Left ventricle myocardium inferior (tissue), 1 donor: ENCODE results near the gene EMP1. TPM values are rescaled to one million over a fixed set of nuclear protein-coding genes. Genes with fewer than 3 reads are reported as not detected.

Experiments used
- DNase-seq: peaks from one replicate; pipeline ENCODE4 v3.0.0-alpha.2; 2020
- H3K27ac ChIP-seq: fragments of 200-600 bp; replicated peaks from 2 replicates; pipeline ENCODE4 v1.8.0; 2021
- H3K27me3 ChIP-seq: fragments of 200-600 bp; 2 replicates; pipeline ENCODE4 v1.8.0; 2021; ENCODE audit warnings: low read depth
- H3K36me3 ChIP-seq: fragments of 200-600 bp; 2 replicates; pipeline ENCODE4 v1.8.0; 2021
- H3K4me1 ChIP-seq: fragments of 200-600 bp; 2 replicates; pipeline ENCODE4 v1.8.0; 2021
- H3K4me3 ChIP-seq: fragments of 200-600 bp; 2 replicates; pipeline ENCODE4 v1.8.0; 2021; ENCODE audit warnings: mild to moderate bottlenecking, moderate library complexity
- H3K9me3 ChIP-seq: fragments of 200-600 bp; replicated peaks from 2 replicates; pipeline ENCODE4 v1.8.0; 2021
- CTCF ChIP-seq: fragments of 200-600 bp; IDR thresholded peaks from 2 replicates; pipeline ENCODE4 v1.8.0; 2021; ENCODE audit warnings: antibody characterized with exemption, mild to moderate bottlenecking, borderline replicate concordance
- intact Hi-C: fragments of 100-400 bp; cut with micrococcal nuclease; formaldehyde crosslinking; loops from one replicate; pipeline ENCODE4 v1.11.0; 2022
- total RNA-seq: library from RNA; stranded (reverse); fragmentation: NEBNext Ultra II Directional; extraction: Animal tissue kit (Norgen Biotek cat#: 25700); gene quantifications from one replicate; pipeline ENCODE4 v1.2.1, GENCODE V29; 2021
- donor health status: DM: no; HTN: yes; CAD: no; lungs with severe emphysema.

Gene EMP1
- total RNA-seq, 1 donor from 2014 or later, result 90.5 TPM

- no peak for DNase-seq
- Histone ChIP-seq H3K27me3 (peaks cover 8% of the 10 kb centered on the region), H3K4me3 (no peak overlapping the region), H3K27ac (no peak overlapping the region), H3K4me1 (peaks cover 15% of the 10 kb centered on the region), H3K9me3 (no peaks in the 10 kb centered on the region), H3K36me3 (no peaks in the 10 kb centered on the region)
- TF ChIP-seq CTCF, result no peak
- intact Hi-C loops, result no loop called here
These were observed 12.9 kb upstream of the EMP1 start for GRCh38 chr12:13183620-13184019.

DNA sequence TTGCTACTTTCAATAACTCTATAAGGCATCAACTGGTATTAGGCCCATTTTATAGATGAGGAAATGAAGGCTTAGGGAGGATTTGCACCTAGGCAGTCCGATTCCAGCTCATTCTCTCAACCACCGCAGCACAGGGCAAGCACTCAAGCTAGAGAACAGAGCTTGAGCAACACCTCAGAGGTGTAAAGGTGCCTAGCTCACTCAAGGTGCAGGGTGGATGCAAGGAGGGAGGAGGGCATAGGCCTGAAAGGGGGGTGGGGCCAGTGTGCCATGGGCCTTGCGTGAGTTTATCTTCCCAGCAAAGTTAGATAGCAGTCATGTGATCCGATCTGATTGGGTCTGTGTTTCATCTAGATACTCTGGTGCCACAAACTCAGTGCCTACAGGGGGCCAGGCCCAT is 10.2 kb upstream of the EMP1 start:
- DNase-seq, result no peak
- Histone ChIP-seq H3K9me3 (no peaks in the 10 kb centered on the region), H3K4me3 (no peak overlapping the region), H3K4me1 (no peaks in the 10 kb centered on the region), H3K27ac (no peak overlapping the region), H3K36me3 (no peaks in the 10 kb centered on the region), H3K27me3 (peaks cover 8% of the 10 kb centered on the region)
- no peak for TF ChIP-seq CTCF
- intact Hi-C loops, result no loop called here

DNA sequence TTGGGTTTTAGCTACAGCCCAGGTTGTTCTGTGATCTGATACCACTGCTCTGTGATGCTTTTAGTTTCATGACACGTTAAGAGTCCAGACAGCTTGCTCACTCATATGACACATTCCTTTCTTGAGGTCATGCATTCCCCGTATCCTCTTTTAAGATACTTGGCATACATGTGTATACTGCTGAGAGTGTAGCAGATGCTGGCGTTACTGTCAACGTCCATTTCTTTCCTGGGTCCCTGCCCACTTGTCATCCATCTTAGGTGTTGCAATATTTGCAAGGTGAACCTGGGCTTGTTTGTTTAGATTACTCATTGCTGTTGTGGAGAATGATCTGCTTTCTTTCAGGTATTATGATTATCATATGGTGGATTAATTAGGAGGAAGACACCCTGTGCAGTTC is 9.1 kb upstream of the EMP1 start:
- DNase-seq, result no peak
- no peak for TF ChIP-seq CTCF
- intact Hi-C loops, result no loop called here
- Histone ChIP-seq H3K4me1 (no peaks in the 10 kb centered on the region), H3K9me3 (no peaks in the 10 kb centered on the region), H3K36me3 (no peaks in the 10 kb centered on the region), H3K27ac (no peak overlapping the region), H3K27me3 (peaks cover under 1% of the 10 kb centered on the region), H3K4me3 (no peak overlapping the region)

DNA sequence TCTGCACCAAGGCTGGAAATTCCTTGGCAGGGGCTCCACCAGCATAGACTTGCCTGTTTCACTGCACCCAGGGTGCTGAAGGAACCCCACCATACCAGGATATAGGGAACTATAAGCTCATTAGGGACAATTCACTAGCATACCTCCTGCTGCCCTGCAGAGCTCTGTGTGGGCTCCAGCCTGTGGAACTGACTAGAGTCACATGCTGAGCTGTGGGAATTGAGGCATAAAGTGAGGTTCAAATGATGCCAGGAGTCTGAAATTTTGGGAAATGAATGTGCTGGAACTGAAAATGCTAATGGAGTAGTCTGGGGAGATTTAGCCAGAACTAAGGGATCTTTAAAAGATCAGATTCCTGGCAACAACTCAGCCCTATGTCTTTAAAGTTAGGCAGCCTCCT is 7.3 kb upstream of the EMP1 start:
- no peak overlapping the region for H3K4me3 ChIP-seq
- intact Hi-C loops, result no loop called here
- no peak for TF ChIP-seq CTCF
- no peaks in the 10 kb centered on the region for H3K36me3 ChIP-seq
- H3K27me3 ChIP-seq, result no peaks in the 10 kb centered on the region
- H3K4me1 ChIP-seq, result no peaks in the 10 kb centered on the region
- no peaks in the 10 kb centered on the region for H3K9me3 ChIP-seq
- DNase-seq, result no peak
- H3K27ac ChIP-seq, result no peak overlapping the region

- Histone ChIP-seq H3K4me1 (peaks cover 6% of the 10 kb centered on the region), H3K27ac (no peak overlapping the region), H3K9me3 (no peaks in the 10 kb centered on the region), H3K27me3 (no peaks in the 10 kb centered on the region), H3K36me3 (no peaks in the 10 kb centered on the region), H3K4me3 (no peak overlapping the region)
- TF ChIP-seq CTCF, result no peak
- intact Hi-C loops, result no loop called here
- DNase-seq, result no peak
These were observed 6.3 kb upstream of the EMP1 start for GRCh38 chr12:13190275-13190674.

- Histone ChIP-seq H3K36me3 (no peaks in the 10 kb centered on the region), H3K4me1 (peaks cover 16% of the 10 kb centered on the region), H3K27ac (no peak overlapping the region), H3K9me3 (no peaks in the 10 kb centered on the region), H3K4me3 (no peak overlapping the region), H3K27me3 (no peaks in the 10 kb centered on the region)
- TF ChIP-seq CTCF, result no peak
- intact Hi-C loops, result no loop called here
- no peak for DNase-seq
These were observed 3.8 kb upstream of the EMP1 start for GRCh38 chr12:13192719-13193118.
